H1 (cell line): ENCODE data around the gene BABAM2. TPM values are rescaled to one million over a fixed set of nuclear protein-coding genes. Genes with fewer than 3 reads are reported as not detected.

ENCODE experiments used
- CTCF ChIA-PET: fragments of 300-600 bp; sonication (Branson Sonifier 250); formaldehyde crosslinking; loops from one replicate; lab custom pipeline; 2021; ENCODE audit not compliant: partially characterized antibody; lab: Charles Lee
- POLR2A ChIA-PET: fragments of 300-600 bp; sonication (Branson Sonifier 250); formaldehyde crosslinking; loops from one replicate; lab custom pipeline; 2021; ENCODE audit warnings: inconsistent platforms; ENCODE audit not compliant: partially characterized antibody; lab: Charles Lee
- DNase-seq, 2 experiments: peaks; one replicate each; pipeline versions ENCODE4 v3.0.0 to v3.0.0-alpha.2; 2010 to 2022; ENCODE audit warnings: low spot score in 2 of 2, low read depth in 1 of 2, mixed read lengths in 1 of 2
- FAIRE-seq: peaks from 2 replicates; lab custom pipeline; 2011; peaks lifted over from hg19 to GRCh38; lab: Jason Lieb, UNC
- H2AFZ ChIP-seq: 2 replicates; pipeline ENCODE4 v1.8.1; 2012; ENCODE audit warnings: low read length, inconsistent platforms
- H2AK5ac ChIP-seq: 2 replicates; pipeline ENCODE4 v1.6.1; 2013; ENCODE audit warnings: low read depth, low read length
- H2BK120ac ChIP-seq: replicated peaks from 2 replicates; pipeline ENCODE3; 2013; ENCODE audit warnings: low read depth, low read length, inconsistent platforms
- H2BK12ac ChIP-seq: 2 replicates; pipeline ENCODE4 v1.6.1; 2013; ENCODE audit warnings: low read depth, low read length
- H2BK15ac ChIP-seq: 2 replicates; pipeline ENCODE4 v1.6.1; 2013; ENCODE audit warnings: low read length
- H2BK20ac ChIP-seq: 2 replicates; pipeline ENCODE4 v1.6.1; 2013; ENCODE audit warnings: low read length
- H2BK5ac ChIP-seq: 2 replicates; pipeline ENCODE4 v1.6.1; 2013; ENCODE audit warnings: low read depth, low read length
- H3K14ac ChIP-seq: 2 replicates; pipeline ENCODE4 v1.6.1; 2013; ENCODE audit warnings: inconsistent platforms; ENCODE audit not compliant: insufficient read length
- H3K18ac ChIP-seq: 2 replicates; pipeline ENCODE4 v1.6.1; 2013; ENCODE audit warnings: low read length; ENCODE audit errors: extremely low read depth
- H3K23ac ChIP-seq: 2 replicates; pipeline ENCODE4 v1.6.1; 2013; ENCODE audit warnings: inconsistent platforms; ENCODE audit not compliant: insufficient read length
- H3K23me2 ChIP-seq: 2 replicates; pipeline ENCODE4 v1.6.1; 2013; ENCODE audit warnings: low read depth, low read length
- H3K27ac ChIP-seq: 2 replicates; pipeline ENCODE4 v1.6.1; 2011; ENCODE audit warnings: low read depth, low read length, inconsistent platforms
- H3K27me3 ChIP-seq, 4 experiments: replicated peaks in 1 of 4; 1 replicate in 1 of 4; 2 replicates in 3 of 4; pipeline versions ENCODE4 v1.6.1 to v1.8.1; 2011 to 2013; ENCODE audit warnings: low read length in 3 of 4, mild to moderate bottlenecking in 3 of 4, inconsistent platforms in 2 of 4, mixed read lengths in 2 of 4, moderate library complexity in 1 of 4; ENCODE audit not compliant: control insufficient read depth in 3 of 4, insufficient read depth in 3 of 4; ENCODE audit errors: extremely low read depth in 1 of 4
- H3K36me3 ChIP-seq, 4 experiments: 2 replicates each; pipeline versions ENCODE4 v1.6.1 to v1.8.1; 2011 to 2013; ENCODE audit warnings: mild to moderate bottlenecking in 4 of 4, low read length in 3 of 4, moderate library complexity in 2 of 4, control low read depth in 1 of 4, inconsistent platforms in 1 of 4; ENCODE audit not compliant: insufficient read depth in 4 of 4, control insufficient read depth in 2 of 4
- H3K4ac ChIP-seq: replicated peaks from 2 replicates; pipeline ENCODE3; 2013; ENCODE audit warnings: low read length, low read depth, mixed read lengths, inconsistent platforms; ENCODE audit not compliant: insufficient read length
- H3K4me1 ChIP-seq, 4 experiments: replicated peaks in 1 of 4; 1 replicate in 1 of 4; 2 replicates in 3 of 4; pipeline versions ENCODE4 v1.6.1 to v1.8.1; 2011 to 2013; ENCODE audit warnings: low read length in 3 of 4, inconsistent platforms in 2 of 4, mixed read lengths in 1 of 4; ENCODE audit not compliant: insufficient read depth in 4 of 4, control insufficient read depth in 3 of 4
- H3K4me2 ChIP-seq, 2 experiments: 2 replicates each; pipeline versions ENCODE4 v1.6.1 to v1.8.1; 2011 to 2013; ENCODE audit warnings: low read depth in 2 of 2, low read length in 2 of 2, control low read depth in 1 of 2, inconsistent platforms in 1 of 2, mild to moderate bottlenecking in 1 of 2; ENCODE audit not compliant: insufficient read depth in 1 of 2
- H3K4me3 ChIP-seq, 4 experiments: fragments of 200-600, 300-600 bp in 1 of 4; sonication (generic), shearing (Covaris generic), sonication (Bioruptor Twin) in 1 of 4; 2 replicates each; pipeline versions ENCODE4 v1.5.1 to v1.8.1; 2011 to 2016; ENCODE audit warnings: low read length in 4 of 4, low read depth in 3 of 4, control low read depth in 2 of 4, inconsistent platforms in 2 of 4, mild to moderate bottlenecking in 2 of 4, mixed read lengths in 1 of 4, moderate library complexity in 1 of 4; ENCODE audit not compliant: insufficient read depth in 2 of 4; ENCODE audit errors: extremely low read depth in 1 of 4
- H3K56ac ChIP-seq: replicated peaks from 2 replicates; pipeline ENCODE3; 2013; ENCODE audit warnings: low read depth, mild to moderate bottlenecking, mixed read lengths, low read length, inconsistent platforms; ENCODE audit not compliant: insufficient read length
- H3K79me1 ChIP-seq: 2 replicates; pipeline ENCODE4 v1.6.1; 2013; ENCODE audit warnings: low read depth, low read length, control low read depth
- H3K79me2 ChIP-seq, 2 experiments: 2 replicates each; pipeline versions ENCODE4 v1.6.1 to v1.8.1; 2012 to 2013; ENCODE audit warnings: low read length in 2 of 2, mild to moderate bottlenecking in 2 of 2, inconsistent platforms in 1 of 2; ENCODE audit not compliant: insufficient read depth in 2 of 2, control insufficient read depth in 1 of 2
- H3K9ac ChIP-seq, 4 experiments: replicated peaks in 1 of 4; 1 replicate in 1 of 4; 2 replicates in 3 of 4; pipeline versions ENCODE4 v1.6.1 to v1.8.1; 2011 to 2013; ENCODE audit warnings: low read depth in 3 of 4, low read length in 3 of 4, control low read depth in 2 of 4, mild to moderate bottlenecking in 2 of 4, moderate library complexity in 2 of 4, inconsistent platforms in 1 of 4; ENCODE audit errors: extremely low read depth in 1 of 4
- H3K9me3 ChIP-seq, 2 experiments: 2 replicates each; pipeline versions ENCODE4 v1.6.1 to v1.8.1; 2012 to 2013; ENCODE audit warnings: mild to moderate bottlenecking in 2 of 2, moderate library complexity in 2 of 2, control low read depth in 1 of 2, inconsistent platforms in 1 of 2, low read depth in 1 of 2, low read length in 1 of 2, mixed read lengths in 1 of 2; ENCODE audit not compliant: insufficient read depth in 2 of 2
- H4K20me1 ChIP-seq, 2 experiments: replicated peaks in 1 of 2; 2 replicates each; pipeline versions ENCODE3 to v1.8.1; 2011 to 2013; ENCODE audit warnings: inconsistent platforms in 2 of 2, low read length in 2 of 2, mild to moderate bottlenecking in 1 of 2; ENCODE audit not compliant: insufficient read depth in 2 of 2, control insufficient read depth in 1 of 2
- H4K5ac ChIP-seq: 2 replicates; pipeline ENCODE4 v1.6.1; 2013; ENCODE audit warnings: low read length, low read depth, mixed read lengths, inconsistent platforms; ENCODE audit not compliant: insufficient read length
- H4K8ac ChIP-seq: 2 replicates; pipeline ENCODE4 v1.8.0; 2013; ENCODE audit warnings: mild to moderate bottlenecking, moderate library complexity, low read length, inconsistent platforms; ENCODE audit not compliant: insufficient read depth; ENCODE audit errors: extremely low read depth
- H4K91ac ChIP-seq: replicated peaks from 2 replicates; pipeline ENCODE3; 2013; ENCODE audit warnings: low read length, mixed read lengths, inconsistent platforms; ENCODE audit not compliant: insufficient read length
- CHD2 ChIP-seq: IDR thresholded peaks from 2 replicates; pipeline ENCODE4 v1.6.1; 2012; ENCODE audit warnings: low read length, improper control_type of control experiment
- CTBP2 ChIP-seq: IDR thresholded peaks from 2 replicates; pipeline ENCODE4 v1.7.0; 2011; ENCODE audit warnings: borderline replicate concordance, mild to moderate bottlenecking, moderate library complexity, mixed read lengths, low read length; ENCODE audit not compliant: insufficient read depth, insufficient read length
- EGR1 ChIP-seq: IDR thresholded peaks from 2 replicates; pipeline ENCODE4 v1.6.1; 2011; ENCODE audit warnings: low read depth, low read length, borderline replicate concordance
- FOSL1 ChIP-seq: IDR thresholded peaks from 2 replicates; pipeline ENCODE4 v1.6.1; 2011; ENCODE audit warnings: mild to moderate bottlenecking, low read depth, low read length, moderate library complexity; ENCODE audit not compliant: insufficient read depth
- KDM4A ChIP-seq: IDR thresholded peaks from one replicate; pipeline ENCODE4 v1.7.1; 2012; ENCODE audit warnings: low read depth, mild to moderate bottlenecking, moderate library complexity, low read length, inconsistent platforms; ENCODE audit not compliant: severe bottlenecking
- NANOG ChIP-seq: IDR thresholded peaks from 2 replicates; pipeline ENCODE4 v1.6.1; 2011; ENCODE audit warnings: low read length, low read depth, mild to moderate bottlenecking, inconsistent platforms; ENCODE audit not compliant: insufficient read depth, poor library complexity, severe bottlenecking
- POLR2A ChIP-seq, 2 experiments: IDR thresholded peaks; 1 replicate in 1 of 2; 2 replicates in 1 of 2; pipeline ENCODE4 v1.6.1; 2011; ENCODE audit warnings: low read depth in 2 of 2, low read length in 2 of 2, mild to moderate bottlenecking in 2 of 2; ENCODE audit errors: control extremely low read depth in 1 of 2
- RAD21 ChIP-seq, 2 experiments: IDR thresholded peaks in 1 of 2; conservative IDR thresholded peaks in 1 of 2; 2 replicates each; pipeline ENCODE4 v1.6.1; 2011; ENCODE audit warnings: low read depth in 2 of 2, low read length in 2 of 2, improper control_type of control experiment in 1 of 2, inconsistent platforms in 1 of 2, mild to moderate bottlenecking in 1 of 2, moderate library complexity in 1 of 2
- SIN3A ChIP-seq, 2 experiments: IDR thresholded peaks in 1 of 2; conservative IDR thresholded peaks in 1 of 2; 2 replicates each; pipeline ENCODE4 v1.6.1; 2011 to 2012; ENCODE audit warnings: low read length in 2 of 2, improper control_type of control experiment in 1 of 2, low read depth in 1 of 2, mild to moderate bottlenecking in 1 of 2
- TBP ChIP-seq: IDR thresholded peaks from 2 replicates; pipeline ENCODE4 v1.6.1; 2011; ENCODE audit warnings: low read depth, low read length, improper control_type of control experiment
- WGBS, 2 experiments: shearing (Covaris generic) in 1 of 2; methylation state at CpG; one replicate each; pipeline versions ENCODE4 v1.1.6 to v1.1.7; 2013 to 2015; ENCODE audit warnings: low lambda C conversion rate in 2 of 2, mixed read lengths in 2 of 2, inconsistent platforms in 1 of 2, low coverage in 1 of 2, missing lambda C conversion rate in 1 of 2; ENCODE audit not compliant: insufficient replicate concordance in 2 of 2, insufficient coverage in 1 of 2, insufficient read length in 1 of 2; ENCODE audit errors: extremely low coverage in 1 of 2, missing lambda C conversion rate in 1 of 2; 5-methylcytosine and 5-hydroxymethylcytosine counted together
- polyA plus RNA-seq, 7 experiments: library from polyadenylated mRNA; depleted of rRNA in 3 of 7; stranded (reverse) in 5 of 7; unstranded in 2 of 7; fragments of >200 nt in 5 of 7; fragments of 200-250 nt in 2 of 7; gene quantifications; 1 replicate in 5 of 7; 2 replicates in 1 of 7; 4 replicates in 1 of 7; pipeline versions ENCODE4 v1.2.1 to v1.2.3, GENCODE V29; 2011 to 2013; ENCODE audit warnings: missing spikeins in 2 of 7, mixed read lengths in 2 of 7
- total RNA-seq: library from RNA; stranded (reverse); fragmentation: NEBNext Ultra II Directional; extraction: Animal tissue kit (Norgen Biotek cat#: 25700); gene quantifications from 2 replicates; pipeline ENCODE4 v1.2.1, GENCODE V29; 2021
- TF ChIP-seq, protein P1 (sequence below): IDR thresholded peaks from 2 replicates; pipeline ENCODE4 v1.6.1; 2011; ENCODE audit warnings: low read depth, mild to moderate bottlenecking, low read length; ENCODE audit not compliant: insufficient read depth

Gene BABAM2
- total and polyA plus RNA-seq, 2 of the 8 experiments (the other 6 are each of a cell fraction or from before 2014, with no cell fraction given) = 15.8 to 20.9 TPM

DNA sequence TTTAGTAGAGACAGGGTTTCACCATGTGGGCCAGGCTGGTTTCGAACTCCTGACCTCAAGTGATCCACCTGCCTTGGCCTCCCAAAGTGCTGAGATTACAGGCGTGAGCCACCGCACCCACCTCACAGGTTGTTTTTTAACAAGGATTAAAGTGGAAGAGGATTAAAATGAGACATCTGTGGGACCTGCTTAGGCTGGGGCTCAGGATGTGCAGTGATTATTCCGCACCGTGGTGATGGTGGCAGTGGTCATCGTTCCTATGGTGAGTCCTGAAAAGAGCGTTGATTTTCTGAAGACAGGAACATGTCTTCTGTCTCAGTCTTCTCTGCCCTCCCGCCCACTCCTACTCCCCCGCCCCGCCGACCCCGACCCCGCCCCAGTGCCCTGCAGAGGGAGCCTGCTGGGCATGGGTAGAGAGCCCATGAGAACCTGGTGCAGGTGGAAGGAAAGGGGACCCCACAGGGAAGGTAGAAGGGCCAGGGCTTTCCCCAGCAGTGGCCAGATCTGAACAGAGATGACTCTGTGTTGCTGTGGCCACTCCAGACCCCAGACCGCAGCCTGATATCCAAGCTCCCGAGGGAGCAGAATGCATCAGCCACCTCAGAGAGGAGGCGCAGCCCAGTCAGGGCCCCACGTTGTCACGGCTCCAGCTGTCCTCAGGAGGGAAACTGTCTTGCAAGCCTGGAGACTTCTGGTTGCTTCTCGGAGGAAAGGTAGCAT is 467.6 kb downstream of the BABAM2 start:
- CTCF ChIA-PET = interaction anchor here (0.6 to 0.7 kb wide), 2 partner anchors 15 to 78 kb away, joined by 3 to 4 read pairs; no protein-coding TSS in a partner anchor
- no peak overlapping the region for H3K56ac ChIP-seq
- H3K4ac ChIP-seq = no peak overlapping the region
- 0 out of 2 replicates have a peak overlapping the region, but pooled peaks have one; percentile 42 for H4K8ac ChIP-seq
- no peak overlapping the region for H2BK12ac ChIP-seq
- H4K5ac ChIP-seq = no peak overlapping the region
- no peak overlapping the region for H2AK5ac ChIP-seq
- H2BK20ac ChIP-seq = no peak overlapping the region
- H3K9me3 ChIP-seq = no peaks in the 10 kb centered on the region
- no peaks in the 10 kb centered on the region for H3K79me1 ChIP-seq
- DNase-seq (no peak), FAIRE-seq (no peak)
- no peak overlapping the region for H3K9ac ChIP-seq
- no peak overlapping the region for H3K4me2 ChIP-seq
- H3K27ac ChIP-seq = no peak overlapping the region
- H3K14ac ChIP-seq = no peak overlapping the region
- H2BK15ac ChIP-seq = no peak overlapping the region; the same call in 1 of the 2 replicates
- no peaks in the 10 kb centered on the region for H3K36me3 ChIP-seq
- H3K23me2 ChIP-seq = no peaks in the 10 kb centered on the region
- no peak overlapping the region for H3K4me3 ChIP-seq
- no peak overlapping the region for H2BK120ac ChIP-seq
- H3K27me3 ChIP-seq = no peaks in the 10 kb centered on the region; a peak in 1 of 7 replicates
- H2AFZ ChIP-seq = no peak overlapping the region
- H3K23ac ChIP-seq = no peak overlapping the region
- H4K91ac ChIP-seq = no peak overlapping the region
- no peak overlapping the region for H3K18ac ChIP-seq
- POLR2A ChIA-PET = no interaction called here
- H3K79me2 ChIP-seq = no peaks in the 10 kb centered on the region
- 92% methylated on average over 13 of the region's 19 CpGs; no CpG with 5 or more reads in 1 of the 2 experiments for WGBS, 2 experiments
- H2BK5ac ChIP-seq = no peak overlapping the region
- peaks cover 0 to 2% (median 0%) of the 10 kb centered on the region in 4 experiments; a peak in 1 of 7 replicates for H3K4me1 ChIP-seq
- H4K20me1 ChIP-seq = no peaks in the 10 kb centered on the region
- no peak for TF ChIP-seq RAD21 (IDR thresholded peaks at IDR 0.05 in 1 of 2, conservative IDR thresholded peaks at IDR 0.05 in 1 of 2; ENCODE audit: low read depth in 2 of 2, low read length in 2 of 2)
- TF ChIP-seq POLR2A (IDR thresholded peaks at IDR 0.05; ENCODE audit: control extremely low read depth in 1 of 2, low read depth in 2 of 2, low read length in 2 of 2) = no peak
- no peak for TF ChIP-seq EGR1
- TF ChIP-seq SIN3A (conservative IDR thresholded peaks at IDR 0.05 in 1 of 2, IDR thresholded peaks at IDR 0.05 in 1 of 2; ENCODE audit: low read depth in 1 of 2, low read length in 2 of 2) = no peak
- TF ChIP-seq, protein P1, sequence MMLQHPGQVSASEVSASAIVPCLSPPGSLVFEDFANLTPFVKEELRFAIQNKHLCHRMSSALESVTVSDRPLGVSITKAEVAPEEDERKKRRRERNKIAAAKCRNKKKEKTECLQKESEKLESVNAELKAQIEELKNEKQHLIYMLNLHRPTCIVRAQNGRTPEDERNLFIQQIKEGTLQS = no peak
- no peak for TF ChIP-seq CHD2
- TF ChIP-seq TBP = no peak
- no peak for TF ChIP-seq KDM4A
- no peak for TF ChIP-seq CTBP2
- no peak for TF ChIP-seq FOSL1
- TF ChIP-seq NANOG = no peak
